ENCODE results near the gene ITGAV.

DNA sequence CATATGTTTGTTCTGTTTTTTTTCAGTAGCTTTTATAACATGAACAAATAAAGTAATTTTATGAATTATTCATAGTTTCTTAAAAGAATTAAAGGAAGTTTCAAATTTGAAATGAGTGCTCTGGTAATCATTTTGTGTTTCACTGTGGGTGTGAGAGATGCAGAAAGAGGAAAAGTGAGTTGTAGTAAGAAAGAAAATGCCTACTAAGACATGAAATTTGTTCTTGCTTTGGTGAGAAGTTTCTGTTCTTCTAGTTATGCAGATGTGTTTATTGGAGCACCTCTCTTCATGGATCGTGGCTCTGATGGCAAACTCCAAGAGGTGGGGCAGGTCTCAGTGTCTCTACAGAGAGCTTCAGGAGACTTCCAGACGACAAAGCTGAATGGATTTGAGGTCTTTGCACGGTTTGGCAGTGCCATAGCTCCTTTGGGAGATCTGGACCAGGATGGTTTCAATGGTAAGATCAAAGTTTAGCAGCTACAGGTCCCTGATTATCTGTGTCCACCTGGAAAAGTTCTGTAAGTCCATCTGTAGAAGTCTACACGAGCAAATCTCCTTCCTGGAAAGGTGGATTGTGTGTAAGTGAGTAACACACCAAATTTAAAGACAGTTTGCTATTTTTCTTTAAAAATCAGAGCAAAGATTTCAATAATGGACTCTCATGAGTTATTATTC, 51.4 kb downstream of the ITGAV start:
- TF ChIP-seq YY1 (IDR thresholded peaks at IDR 0.05; ENCODE audit: low read depth) (no peak), TEAD4 (IDR thresholded peaks at IDR 0.05) (no peak), EGR1 (IDR thresholded peaks at IDR 0.05) (no peak), ZBTB7A (IDR thresholded peaks at IDR 0.05; ENCODE audit: low read depth) (no peak), CREB1 (IDR thresholded peaks at IDR 0.05; ENCODE audit: low read depth) (no peak), FOXM1 (IDR thresholded peaks at IDR 0.05; ENCODE audit: borderline replicate concordance, low read depth) (no peak), CEBPB (IDR thresholded peaks at IDR 0.05) (no peak)
- TF ChIP-seq, protein P1, sequence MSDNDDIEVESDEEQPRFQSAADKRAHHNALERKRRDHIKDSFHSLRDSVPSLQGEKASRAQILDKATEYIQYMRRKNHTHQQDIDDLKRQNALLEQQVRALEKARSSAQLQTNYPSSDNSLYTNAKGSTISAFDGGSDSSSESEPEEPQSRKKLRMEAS (IDR thresholded peaks at IDR 0.05), result no peak
- TF ChIP-seq, protein P2, sequence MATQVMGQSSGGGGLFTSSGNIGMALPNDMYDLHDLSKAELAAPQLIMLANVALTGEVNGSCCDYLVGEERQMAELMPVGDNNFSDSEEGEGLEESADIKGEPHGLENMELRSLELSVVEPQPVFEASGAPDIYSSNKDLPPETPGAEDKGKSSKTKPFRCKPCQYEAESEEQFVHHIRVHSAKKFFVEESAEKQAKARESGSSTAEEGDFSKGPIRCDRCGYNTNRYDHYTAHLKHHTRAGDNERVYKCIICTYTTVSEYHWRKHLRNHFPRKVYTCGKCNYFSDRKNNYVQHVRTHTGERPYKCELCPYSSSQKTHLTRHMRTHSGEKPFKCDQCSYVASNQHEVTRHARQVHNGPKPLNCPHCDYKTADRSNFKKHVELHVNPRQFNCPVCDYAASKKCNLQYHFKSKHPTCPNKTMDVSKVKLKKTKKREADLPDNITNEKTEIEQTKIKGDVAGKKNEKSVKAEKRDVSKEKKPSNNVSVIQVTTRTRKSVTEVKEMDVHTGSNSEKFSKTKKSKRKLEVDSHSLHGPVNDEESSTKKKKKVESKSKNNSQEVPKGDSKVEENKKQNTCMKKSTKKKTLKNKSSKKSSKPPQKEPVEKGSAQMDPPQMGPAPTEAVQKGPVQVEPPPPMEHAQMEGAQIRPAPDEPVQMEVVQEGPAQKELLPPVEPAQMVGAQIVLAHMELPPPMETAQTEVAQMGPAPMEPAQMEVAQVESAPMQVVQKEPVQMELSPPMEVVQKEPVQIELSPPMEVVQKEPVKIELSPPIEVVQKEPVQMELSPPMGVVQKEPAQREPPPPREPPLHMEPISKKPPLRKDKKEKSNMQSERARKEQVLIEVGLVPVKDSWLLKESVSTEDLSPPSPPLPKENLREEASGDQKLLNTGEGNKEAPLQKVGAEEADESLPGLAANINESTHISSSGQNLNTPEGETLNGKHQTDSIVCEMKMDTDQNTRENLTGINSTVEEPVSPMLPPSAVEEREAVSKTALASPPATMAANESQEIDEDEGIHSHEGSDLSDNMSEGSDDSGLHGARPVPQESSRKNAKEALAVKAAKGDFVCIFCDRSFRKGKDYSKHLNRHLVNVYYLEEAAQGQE (IDR thresholded peaks at IDR 0.05; ENCODE audit: low read depth), result no peak
- TF ChIP-seq, protein P3, sequence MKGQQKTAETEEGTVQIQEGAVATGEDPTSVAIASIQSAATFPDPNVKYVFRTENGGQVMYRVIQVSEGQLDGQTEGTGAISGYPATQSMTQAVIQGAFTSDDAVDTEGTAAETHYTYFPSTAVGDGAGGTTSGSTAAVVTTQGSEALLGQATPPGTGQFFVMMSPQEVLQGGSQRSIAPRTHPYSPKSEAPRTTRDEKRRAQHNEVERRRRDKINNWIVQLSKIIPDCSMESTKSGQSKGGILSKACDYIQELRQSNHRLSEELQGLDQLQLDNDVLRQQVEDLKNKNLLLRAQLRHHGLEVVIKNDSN (IDR thresholded peaks at IDR 0.05), result no peak

All from Ishikawa (cell line).